DOHH2 (cell line): ENCODE results near the gene LTC4S.

Source experiments
- H3F3A ChIP-seq: fragments of 200-600 bp; sonication (generic), shearing (Covaris generic); 2 replicates; pipeline ENCODE4 v1.6.0; 2016; ENCODE audit warnings: antibody characterized with exemption, mild to moderate bottlenecking; ENCODE audit not compliant: control insufficient read depth, insufficient read depth
- H3K27ac ChIP-seq: fragments of 200-600 bp; sonication (generic); 2 replicates; pipeline ENCODE4 v1.5.1; 2014; ENCODE audit warnings: low read depth, mild to moderate bottlenecking, low read length, moderate library complexity
- H3K27me3 ChIP-seq: fragments of 200-600 bp; sonication (generic); 2 replicates; pipeline ENCODE4 v1.6.1; 2014; ENCODE audit warnings: mild to moderate bottlenecking, low read length, mixed read lengths; ENCODE audit not compliant: control insufficient read depth
- H3K36me3 ChIP-seq: fragments of 200-600 bp; sonication (generic); 2 replicates; pipeline ENCODE4 v1.6.1; 2014; ENCODE audit warnings: mild to moderate bottlenecking, low read length, moderate library complexity, mixed read lengths; ENCODE audit not compliant: control insufficient read depth
- H3K4me1 ChIP-seq: fragments of 200-600 bp; sonication (generic); 2 replicates; pipeline ENCODE4 v1.6.1; 2014; ENCODE audit warnings: mild to moderate bottlenecking, low read length, mixed read lengths; ENCODE audit not compliant: control insufficient read depth
- H3K4me2 ChIP-seq: fragments of 200-600 bp; sonication (generic); 2 replicates; pipeline ENCODE4 v1.6.0; 2014; ENCODE audit warnings: mild to moderate bottlenecking, low read length, moderate library complexity
- H3K4me3 ChIP-seq: fragments of 200-600 bp; sonication (generic); 2 replicates; pipeline ENCODE4 v1.5.1; 2014; ENCODE audit warnings: mild to moderate bottlenecking, low read length, mixed read lengths
- H3K79me2 ChIP-seq: fragments of 200-600 bp; sonication (generic); 2 replicates; pipeline ENCODE4 v1.6.1; 2014; ENCODE audit warnings: mild to moderate bottlenecking, low read length, mixed read lengths; ENCODE audit not compliant: control insufficient read depth
- H3K9me2 ChIP-seq: fragments of 200-600 bp; sonication (generic); replicated peaks from 2 replicates; pipeline ENCODE4 v1.6.1; 2014; ENCODE audit warnings: mild to moderate bottlenecking, low read length, mixed read lengths; ENCODE audit not compliant: control insufficient read depth
- H3K9me3 ChIP-seq: fragments of 200-600 bp; sonication (generic); 2 replicates; pipeline ENCODE4 v1.6.1; 2014; ENCODE audit warnings: antibody characterized with exemption, low read length, mixed read lengths; ENCODE audit not compliant: control insufficient read depth, insufficient read depth
- H4K20me1 ChIP-seq: fragments of 200-600 bp; sonication (generic); 2 replicates; pipeline ENCODE4 v1.6.0; 2014; ENCODE audit warnings: low read depth, mild to moderate bottlenecking, antibody characterized with exemption, low read length, moderate library complexity; ENCODE audit not compliant: control insufficient read depth, insufficient read depth
- CTCF ChIP-seq: fragments of 200-600 bp; sonication (generic); IDR thresholded peaks from one replicate; pipeline ENCODE4 v1.5.1; 2014; ENCODE audit warnings: antibody characterized with exemption, mild to moderate bottlenecking, low read depth, low read length; ENCODE audit not compliant: poor library complexity, severe bottlenecking
- EZH2phosphoT487 ChIP-seq: fragments of 200-600 bp; sonication (generic); IDR thresholded peaks from 2 replicates; pipeline ENCODE4 v1.6.1; 2017; ENCODE audit warnings: borderline replicate concordance, mild to moderate bottlenecking, antibody characterized with exemption, low read length, moderate library complexity, mixed read lengths

LTC4S gene

DNA sequence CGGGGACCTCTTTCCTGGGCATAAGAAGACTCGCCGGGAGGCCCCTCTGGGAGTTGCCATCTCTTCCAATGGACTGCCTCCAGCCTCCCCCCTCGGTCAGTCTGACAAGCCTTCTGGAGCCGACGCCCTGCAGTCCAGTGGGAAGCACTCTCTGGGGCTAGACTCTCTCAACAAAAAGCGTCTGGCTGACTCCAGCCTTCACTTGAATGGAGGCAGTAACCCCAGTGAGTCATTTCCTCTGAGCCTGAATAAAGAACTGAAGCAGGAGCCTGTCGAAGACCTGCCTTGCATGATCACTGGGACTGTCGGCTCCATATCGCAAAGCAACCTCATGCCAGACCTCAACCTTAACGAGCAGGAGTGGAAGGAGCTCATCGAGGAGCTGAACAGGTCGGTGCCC lies 28.4 kb upstream of the LTC4S start:
- peaks cover 20% of the 10 kb centered on the region for H4K20me1 ChIP-seq
- peaks cover 79% of the 10 kb centered on the region for H3K79me2 ChIP-seq

DNA sequence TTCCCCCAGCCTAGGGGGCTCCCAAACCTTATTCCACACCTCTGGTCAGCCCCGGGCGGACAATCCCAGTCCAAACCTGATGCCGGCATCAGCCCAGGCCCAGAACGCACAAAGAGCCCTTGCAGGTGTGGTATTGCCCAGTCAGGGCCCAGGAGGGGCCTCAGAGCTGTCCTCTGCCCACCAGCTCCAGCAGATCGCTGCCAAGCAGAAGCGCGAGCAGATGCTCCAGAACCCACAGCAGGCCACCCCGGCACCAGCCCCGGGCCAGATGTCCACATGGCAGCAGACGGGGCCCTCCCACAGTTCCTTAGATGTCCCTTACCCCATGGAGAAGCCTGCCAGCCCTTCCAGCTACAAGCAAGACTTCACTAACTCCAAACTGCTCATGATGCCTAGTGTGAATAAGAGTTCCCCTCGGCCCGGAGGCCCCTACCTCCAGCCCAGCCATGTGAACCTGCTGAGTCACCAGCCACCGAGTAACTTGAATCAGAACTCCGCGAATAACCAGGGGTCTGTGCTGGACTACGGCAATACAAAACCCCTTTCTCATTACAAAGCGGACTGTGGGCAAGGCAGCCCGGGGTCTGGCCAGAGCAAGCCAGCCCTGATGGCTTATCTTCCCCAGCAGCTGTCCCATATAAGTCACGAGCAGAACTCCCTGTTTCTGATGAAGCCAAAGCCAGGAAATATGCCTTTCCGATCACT lies 27.6 kb upstream of the LTC4S start:
- H3K27ac ChIP-seq = no peak overlapping the region
- H3K27me3 ChIP-seq = no peaks in the 10 kb centered on the region
- H3K79me2 ChIP-seq = peaks cover 74% of the 10 kb centered on the region
- no peak overlapping the region for H3K4me3 ChIP-seq
- no peaks in the 10 kb centered on the region for H3K9me3 ChIP-seq
- peaks cover 20% of the 10 kb centered on the region for H4K20me1 ChIP-seq
- H3K4me1 ChIP-seq = peaks cover 25% of the 10 kb centered on the region
- peaks cover 12% of the 10 kb centered on the region for H3F3A ChIP-seq
- H3K4me2 ChIP-seq = no peak overlapping the region
- TF ChIP-seq EZH2phosphoT487 = no peak
- no peak for TF ChIP-seq CTCF
- no peaks in the 10 kb centered on the region for H3K9me2 ChIP-seq
- peaks cover 66% of the 10 kb centered on the region for H3K36me3 ChIP-seq

More for the DNA sequence above, 28.4 kb upstream of the LTC4S start:
- H3K27me3 ChIP-seq = no peaks in the 10 kb centered on the region
- no peak overlapping the region for H3K4me3 ChIP-seq
- peaks cover 29% of the 10 kb centered on the region for H3K4me1 ChIP-seq
- H3K27ac ChIP-seq = no peak overlapping the region
- peaks cover 58% of the 10 kb centered on the region for H3K36me3 ChIP-seq
- H3F3A ChIP-seq = peaks cover 12% of the 10 kb centered on the region
- TF ChIP-seq CTCF = no peak
- no peak for TF ChIP-seq EZH2phosphoT487
- H3K4me2 ChIP-seq = no peak overlapping the region
- H3K9me3 ChIP-seq = no peaks in the 10 kb centered on the region
- H3K9me2 ChIP-seq = no peaks in the 10 kb centered on the region

GRCh38 chr5:179766726-179767455 lies 26.9 kb upstream of the LTC4S start:
- Histone ChIP-seq H3K27me3 (no peaks in the 10 kb centered on the region), H3K9me3 (no peaks in the 10 kb centered on the region), H3K4me3 (no peak overlapping the region), H3K36me3 (peaks cover 73% of the 10 kb centered on the region), H3K9me2 (no peaks in the 10 kb centered on the region), H3K4me2 (no peak overlapping the region), H3K4me1 (peaks cover 18% of the 10 kb centered on the region), H3K79me2 (peaks cover 67% of the 10 kb centered on the region), H3F3A (peaks cover 10% of the 10 kb centered on the region), H4K20me1 (peaks cover 20% of the 10 kb centered on the region), H3K27ac (no peak overlapping the region)
- TF ChIP-seq CTCF (no peak), EZH2phosphoT487 (no peak)
